K562 (cell line): ENCODE measurements around the gene CYP4V2. TPM values are rescaled to one million over a fixed set of nuclear protein-coding genes. Genes with fewer than 3 reads are reported as not detected.

Source experiments
- ATAC-seq: fragments of 200-7000 bp; cut with Tn5 transposase; 3 replicates; pipeline ENCODE4 v1.9.1; 2020; ENCODE audit warnings: moderate library complexity
- BruUV-seq: library from RNA; stranded (reverse); fragments of 400-500 nt; replicated peaks from 2 replicates; lab custom pipeline; 2021; lab: Mats Ljungman, UMichigan
- CTCF ChIA-PET: fragments of 300-600 bp; formaldehyde crosslinking; extraction: SDS; loops from one replicate; lab custom pipeline; 2021; ENCODE audit warnings: low intra/inter-chr PET ratio; lab: Yijun Ruan, JAX
- POLR2A ChIA-PET: fragments of 300-600, 350-650 bp; sonication (Branson Sonifier 250); formaldehyde crosslinking; extraction: SDS; loops from one replicate; lab custom pipeline; 2021; ENCODE audit warnings: antibody characterized with exemption, inconsistent platforms; lab: Yijun Ruan, JAX
- DNase-seq, 4 experiments: peaks; one replicate each; pipeline versions ENCODE4 v3.0.0 to v3.0.0-alpha.2; 2011 to 2018; ENCODE audit warnings: low spot score in 3 of 4, mixed read lengths in 3 of 4; ENCODE audit errors: extremely low read depth in 1 of 4
- FAIRE-seq: peaks from 2 replicates; lab custom pipeline; 2011; peaks lifted over from hg19 to GRCh38; lab: Jason Lieb, UNC
- H2AFZ ChIP-seq: 2 replicates; pipeline ENCODE4 v1.6.0; 2011; ENCODE audit warnings: low read depth, low read length, control low read depth, inconsistent platforms
- H3K27ac ChIP-seq: fragments of 200-600 bp; 3 replicates; pipeline ENCODE4 v1.8.0; 2011; ENCODE audit warnings: low read depth, mild to moderate bottlenecking, control low read depth, inconsistent platforms, low read length, moderate library complexity, mixed read lengths; ENCODE audit errors: extremely low read depth
- H3K27me3 ChIP-seq, 2 experiments: fragments of 300-600 bp in 1 of 2; 2 replicates in 1 of 2; 3 replicates in 1 of 2; pipeline versions ENCODE4 v1.6.0 to v1.8.0; 2011; ENCODE audit warnings: inconsistent platforms in 2 of 2, low read length in 2 of 2, mild to moderate bottlenecking in 1 of 2, mixed read lengths in 1 of 2, moderate library complexity in 1 of 2; ENCODE audit not compliant: control insufficient read depth in 2 of 2, insufficient read depth in 2 of 2
- H3K36me3 ChIP-seq: fragments of 300-600 bp; 3 replicates; pipeline ENCODE4 v1.8.0; 2011; ENCODE audit warnings: mild to moderate bottlenecking, low read length, inconsistent platforms; ENCODE audit not compliant: control insufficient read depth, insufficient read depth
- H3K4me1 ChIP-seq, 2 experiments: fragments of 200-600 bp in 1 of 2; replicated peaks in 1 of 2; 2 replicates in 1 of 2; 3 replicates in 1 of 2; pipeline versions ENCODE4 v1.5.1 to v1.8.0; 2011; ENCODE audit warnings: inconsistent platforms in 2 of 2, low read length in 2 of 2, mild to moderate bottlenecking in 1 of 2, mixed read lengths in 1 of 2, moderate library complexity in 1 of 2; ENCODE audit not compliant: control insufficient read depth in 2 of 2, insufficient read depth in 2 of 2
- H3K4me2 ChIP-seq: 2 replicates; pipeline ENCODE4 v1.6.1; 2011; ENCODE audit warnings: low read length, control low read depth, inconsistent platforms, mixed read lengths; ENCODE audit not compliant: insufficient read depth
- H3K4me3 ChIP-seq: fragments of 200-600 bp; sonication (generic), shearing (Covaris generic); 2 replicates; pipeline ENCODE4 v1.5.1; 2016; ENCODE audit warnings: control low read depth, inconsistent platforms
- H3K79me2 ChIP-seq: fragments of 200-600 bp; 3 replicates; pipeline ENCODE4 v1.8.0; 2011; ENCODE audit warnings: low read length, inconsistent platforms; ENCODE audit not compliant: control insufficient read depth, insufficient read depth
- H3K9ac ChIP-seq, 2 experiments: 2 replicates each; pipeline versions ENCODE4 v1.6.0 to v1.6.1; 2011; ENCODE audit warnings: low read depth in 2 of 2, low read length in 2 of 2, control low read depth in 1 of 2, inconsistent platforms in 1 of 2, mild to moderate bottlenecking in 1 of 2, mixed read lengths in 1 of 2; ENCODE audit not compliant: insufficient read depth in 1 of 2
- H3K9me1 ChIP-seq: one replicate; pipeline ENCODE4 v1.6.0; 2011; ENCODE audit warnings: inconsistent platforms, mild to moderate bottlenecking, low read length, moderate library complexity; ENCODE audit not compliant: control insufficient read depth, insufficient read depth
- H3K9me3 ChIP-seq: replicated peaks from 2 replicates; pipeline ENCODE4 v1.5.1; 2011; ENCODE audit warnings: low read depth, low read length, inconsistent platforms; ENCODE audit not compliant: control insufficient read depth, insufficient read depth
- H4K20me1 ChIP-seq: replicated peaks from 2 replicates; pipeline ENCODE4 v1.6.1; 2011; ENCODE audit warnings: low read length, inconsistent platforms, mixed read lengths; ENCODE audit not compliant: control insufficient read depth, insufficient read depth
- HDAC1 ChIP-seq, 2 experiments: fragments of 450-650 bp; IDR thresholded peaks; 2 replicates each; pipeline ENCODE4 v1.6.1; 2016 to 2017; ENCODE audit warnings: inconsistent platforms in 1 of 2, mild to moderate bottlenecking in 1 of 2, moderate library complexity in 1 of 2
- NR2C2 ChIP-seq, 2 experiments: fragments of 200-800 bp in 1 of 2; sonication (Bioruptor generic) in 1 of 2; sonication (generic) in 1 of 2; formaldehyde crosslinking in 1 of 2; IDR thresholded peaks; 2 replicates each; pipeline versions ENCODE4 v1.6.1 to v1.8.0; 2016 to 2022; ENCODE audit warnings: mild to moderate bottlenecking in 1 of 2, missing compliant biosample characterization in 1 of 2, missing genetic modification characterization in 1 of 2, missing genetic modification reagents in 1 of 2
- ZC3H4 ChIP-seq: sonication (generic); formaldehyde crosslinking; IDR thresholded peaks from 2 replicates; pipeline ENCODE4 v1.9.0; 2021; ENCODE audit warnings: missing genetic modification reagents, borderline replicate concordance
- WGBS: fragments of 100-300 bp; shearing (Covaris generic); methylation state at CpG from one replicate; pipeline ENCODE4 v1.1.6; 2016; ENCODE audit warnings: low coverage, mixed read lengths; ENCODE audit not compliant: insufficient coverage; ENCODE audit errors: missing lambda C conversion rate; 5-methylcytosine and 5-hydroxymethylcytosine counted together
- in situ Hi-C: fragments of 300-500 bp; cut with MboI; formaldehyde crosslinking; loops from 4 replicates; pipeline ENCODE4 v1.15.0; 2018; ENCODE audit warnings: inconsistent platforms, mixed read lengths
- intact Hi-C: fragments of 100-400 bp; cut with micrococcal nuclease; formaldehyde crosslinking; loops from 2 replicates; pipeline ENCODE4 v1.14.2; 2022
- polyA plus RNA-seq, 8 experiments: library from polyadenylated mRNA; depleted of rRNA in 4 of 8; stranded (reverse) in 5 of 8; unstranded in 3 of 8; fragments of >200 nt; fragmentation: Nextera tagmentation in 2 of 8; fragmentation: Illumina TruSeq in 1 of 8; extraction: Ambion mirVana in 2 of 8; extraction: Trizol in 1 of 8; gene quantifications; 2 replicates each; pipeline versions ENCODE4 v1.2.1 to v1.2.3, GENCODE V29; 2011 to 2014; ENCODE audit warnings: inconsistent platforms in 1 of 8, missing spikeins in 1 of 8
- total RNA-seq, 7 experiments: library from RNA; depleted of rRNA in 6 of 7; stranded (reverse); fragments of >200 nt in 6 of 7; fragmentation: Illumina TruSeq in 2 of 7; extraction: Trizol in 2 of 7; gene quantifications; 2 replicates each; pipeline versions ENCODE4 v1.2.1 to v1.2.3, GENCODE V29; 2011 to 2021; ENCODE audit warnings: low replicate concordance in 1 of 7
- TF ChIP-seq, protein P1 (sequence below): fragments of 200-400 bp; formaldehyde crosslinking; IDR thresholded peaks from 2 replicates; pipeline ENCODE4 v1.6.1; 2017; ENCODE audit warnings: mild to moderate bottlenecking, low read depth, low read length, moderate library complexity
- TF ChIP-seq, protein P2 (sequence below): fragments of 250-450 bp; sonication (Bioruptor Pico); IDR thresholded peaks from 2 replicates; pipeline ENCODE4 v1.6.1; 2021; ENCODE audit warnings: mild to moderate bottlenecking

Gene CYP4V2
- total and polyA plus RNA-seq, 9 of the 15 experiments (the other 6 are each of a cell fraction or from before 2014, with no cell fraction given): 1.1 to 8.3 (median 3.9) TPM

DNA sequence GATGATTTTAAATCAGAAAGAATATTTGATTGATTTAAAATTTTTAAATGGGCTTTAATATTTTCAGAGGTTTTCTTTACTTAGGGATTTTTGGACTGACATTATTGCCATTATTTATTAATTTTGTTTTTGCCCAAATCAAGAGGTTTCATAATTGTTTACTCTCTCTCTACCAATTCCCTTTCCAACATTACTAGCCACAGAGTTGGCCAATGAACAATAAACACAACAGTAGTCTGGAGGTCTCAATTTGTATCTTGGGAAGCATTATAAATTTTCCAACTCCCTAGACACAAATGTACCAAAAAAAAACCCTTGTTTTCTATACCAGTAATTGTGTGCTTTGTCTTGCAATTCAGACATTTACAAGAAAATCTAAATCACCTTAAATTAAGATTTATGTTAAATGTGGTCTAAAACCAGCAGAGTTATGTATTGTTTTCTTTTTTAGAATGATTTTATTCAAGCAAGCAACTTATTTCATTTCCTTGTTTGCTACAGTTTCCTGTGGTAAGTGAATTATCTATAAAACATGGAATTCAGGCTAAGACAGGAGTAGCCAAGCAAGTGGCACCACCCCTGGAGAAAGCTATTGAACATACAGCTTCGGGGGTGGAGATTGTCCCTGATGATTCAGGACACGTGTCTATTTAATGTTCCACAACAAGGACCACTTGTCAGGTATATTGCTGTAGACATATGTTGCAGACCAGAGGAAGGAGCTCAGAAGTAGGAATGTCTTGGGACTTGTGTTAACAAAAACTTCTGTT, 36.6 kb downstream of the CYP4V2 start:
- Histone ChIP-seq H3K4me3 (no peak overlapping the region), H3K27me3 (0 out of 5 replicates have a peak, but pooled peaks cover 0 to 4% of the 10 kb centered on the region in 2 experiments), H3K79me2 (no peaks in the 10 kb centered on the region), H2AFZ (no peak overlapping the region), H3K9ac (no peak overlapping the region), H3K4me2 (no peak overlapping the region), H3K36me3 (no peaks in the 10 kb centered on the region), H3K9me1 (no peaks in the 10 kb centered on the region), H3K4me1 (no peaks in the 10 kb centered on the region), H4K20me1 (no peaks in the 10 kb centered on the region), H3K9me3 (peaks cover 2% of the 10 kb centered on the region; the same call in 1 of the 2 replicates), H3K27ac (no peak overlapping the region)
- ChIA-PET POLR2A (no interaction called here), CTCF (no interaction called here)
- intact Hi-C loops (no loop called here), in situ Hi-C loops (no loop called here)
- BruUV-seq: no TSS peak
- ATAC-seq (no peak), FAIRE-seq (no peak), DNase-seq (no peak)
- 0% methylated on average over 2 of the region's 2 CpGs for WGBS
- TF ChIP-seq NR2C2 (CRISPR knock-in tag; IDR thresholded peaks at IDR 0.05): no peak
- no peak for TF ChIP-seq NR2C2 (tag; IDR thresholded peaks at IDR 0.05)
- no peak for TF ChIP-seq ZC3H4 (CRISPR knock-in tag)
- no peak for TF ChIP-seq HDAC1 (IDR thresholded peaks at IDR 0.05)
- TF ChIP-seq, protein P1, sequence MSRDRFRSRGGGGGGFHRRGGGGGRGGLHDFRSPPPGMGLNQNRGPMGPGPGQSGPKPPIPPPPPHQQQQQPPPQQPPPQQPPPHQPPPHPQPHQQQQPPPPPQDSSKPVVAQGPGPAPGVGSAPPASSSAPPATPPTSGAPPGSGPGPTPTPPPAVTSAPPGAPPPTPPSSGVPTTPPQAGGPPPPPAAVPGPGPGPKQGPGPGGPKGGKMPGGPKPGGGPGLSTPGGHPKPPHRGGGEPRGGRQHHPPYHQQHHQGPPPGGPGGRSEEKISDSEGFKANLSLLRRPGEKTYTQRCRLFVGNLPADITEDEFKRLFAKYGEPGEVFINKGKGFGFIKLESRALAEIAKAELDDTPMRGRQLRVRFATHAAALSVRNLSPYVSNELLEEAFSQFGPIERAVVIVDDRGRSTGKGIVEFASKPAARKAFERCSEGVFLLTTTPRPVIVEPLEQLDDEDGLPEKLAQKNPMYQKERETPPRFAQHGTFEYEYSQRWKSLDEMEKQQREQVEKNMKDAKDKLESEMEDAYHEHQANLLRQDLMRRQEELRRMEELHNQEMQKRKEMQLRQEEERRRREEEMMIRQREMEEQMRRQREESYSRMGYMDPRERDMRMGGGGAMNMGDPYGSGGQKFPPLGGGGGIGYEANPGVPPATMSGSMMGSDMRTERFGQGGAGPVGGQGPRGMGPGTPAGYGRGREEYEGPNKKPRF: no peak
- TF ChIP-seq, protein P2, sequence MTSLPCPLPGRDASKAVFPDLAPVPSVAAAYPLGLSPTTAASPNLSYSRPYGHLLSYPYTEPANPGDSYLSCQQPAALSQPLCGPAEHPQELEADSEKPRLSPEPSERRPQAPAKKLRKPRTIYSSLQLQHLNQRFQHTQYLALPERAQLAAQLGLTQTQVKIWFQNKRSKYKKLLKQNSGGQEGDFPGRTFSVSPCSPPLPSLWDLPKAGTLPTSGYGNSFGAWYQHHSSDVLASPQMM (CRISPR knock-in tag): no peak
